A549 (cell line): Measurements from ENCODE around the gene PEX26. TPM values are rescaled to one million over a fixed set of nuclear protein-coding genes. Genes with fewer than 3 reads are reported as not detected.
"Not testable (repeated sequence)": the region's sequence is repeated elsewhere in the genome, so short reads cannot be mapped to it uniquely, and the experiment has no call there.

Experiments used
- ATAC-seq, 2 experiments: fragments of 200-7000 bp in 1 of 2; fragments of >200 bp in 1 of 2; cut with Nextera tagmentation in 1 of 2; cut with Tn5 transposase in 1 of 2; 3 replicates each; pipeline versions ENCODE4 v1.8.0 to v1.9.1; 2018 to 2020; ENCODE audit warnings: mild to moderate bottlenecking in 1 of 2, moderate library complexity in 1 of 2
- CTCF ChIA-PET: fragments of 300-600 bp; sonication (Branson Sonifier 250); formaldehyde crosslinking; extraction: SDS; loops from one replicate; lab custom pipeline; 2021; ENCODE audit warnings: antibody characterized with exemption, inconsistent platforms; lab: Yijun Ruan, JAX
- POLR2A ChIA-PET: fragments of 350-600 bp; formaldehyde crosslinking; extraction: SDS; loops from one replicate; lab custom pipeline; 2021; ENCODE audit warnings: antibody characterized with exemption, inconsistent platforms; lab: Yijun Ruan, JAX
- DNase-seq, 2 experiments: peaks; one replicate each; pipeline versions ENCODE4 v3.0.0 to v3.0.0-alpha.2; 2011 to 2016; ENCODE audit warnings: low read depth in 1 of 2, low spot score in 1 of 2
- FAIRE-seq: peaks from 2 replicates; lab custom pipeline; 2011; peaks lifted over from hg19 to GRCh38; lab: Jason Lieb, UNC
- H3K27ac ChIP-seq, 2 experiments: fragments of >200 bp; sonication (Bioruptor Twin); formaldehyde crosslinking; 3 replicates each; pipeline ENCODE4 v1.5.1; 2016 to 2017
- H3K4me1 ChIP-seq: fragments of >200 bp; sonication (Bioruptor Twin); formaldehyde crosslinking; 3 replicates; pipeline ENCODE4 v1.6.1; 2016
- H3K4me2 ChIP-seq: fragments of >200 bp; sonication (Bioruptor Twin); formaldehyde crosslinking; 3 replicates; pipeline ENCODE4 v1.6.1; 2016
- H3K4me3 ChIP-seq: fragments of >200 bp; sonication (Bioruptor Twin); formaldehyde crosslinking; 3 replicates; pipeline ENCODE4 v1.5.1; 2016
- H3K9me3 ChIP-seq: fragments of >200 bp; sonication (Bioruptor Twin); formaldehyde crosslinking; 3 replicates; pipeline ENCODE4 v1.6.1; 2016
- CBX8 ChIP-seq: fragments of 200-600 bp; sonication (generic); IDR thresholded peaks from 2 replicates; pipeline ENCODE4 v1.6.1; 2016
- CEBPB ChIP-seq, 2 experiments: fragments of >200 bp in 1 of 2; sonication (Bioruptor Twin) in 1 of 2; formaldehyde crosslinking in 1 of 2; IDR thresholded peaks; 2 replicates each; pipeline ENCODE4 v1.6.1; 2012 to 2016
- E2F6 ChIP-seq: IDR thresholded peaks from 2 replicates; pipeline ENCODE4 v1.6.1; 2012; ENCODE audit warnings: low read depth, borderline replicate concordance
- EHMT2 ChIP-seq: fragments of 200-600 bp; sonication (generic); IDR thresholded peaks from 2 replicates; pipeline ENCODE4 v1.6.1; 2016; ENCODE audit warnings: antibody characterized with exemption, low read depth, mild to moderate bottlenecking, moderate library complexity
- ESRRA ChIP-seq: fragments of 150-350 bp; IDR thresholded peaks from 2 replicates; pipeline ENCODE4 v1.6.1; 2014; ENCODE audit warnings: mild to moderate bottlenecking, low read length, borderline replicate concordance
- FOSB ChIP-seq: fragments of 250-450 bp; sonication (Bioruptor Pico); IDR thresholded peaks from 2 replicates; pipeline ENCODE4 v1.5.0; 2020; ENCODE audit warnings: mild to moderate bottlenecking, moderate library complexity
- FOSL2 ChIP-seq, 2 experiments: fragments of 450-650 bp in 1 of 2; fragments of >200 bp in 1 of 2; sonication (Bioruptor Twin) in 1 of 2; formaldehyde crosslinking; IDR thresholded peaks; 2 replicates each; pipeline versions ENCODE4 v1.5.0 to v1.6.1; 2016 to 2020; ENCODE audit warnings: mild to moderate bottlenecking in 1 of 2, moderate library complexity in 1 of 2
- GATA3 ChIP-seq: IDR thresholded peaks from 2 replicates; pipeline ENCODE4 v1.6.1; 2012; ENCODE audit warnings: borderline replicate concordance
- HES2 ChIP-seq: fragments of >200 bp; sonication (Bioruptor Twin); formaldehyde crosslinking; IDR thresholded peaks from 2 replicates; pipeline ENCODE4 v1.6.1; 2016
- HOXB5 ChIP-seq: fragments of 250-450 bp; sonication (Bioruptor Pico); IDR thresholded peaks from 2 replicates; pipeline ENCODE4 v1.5.0; 2020; ENCODE audit warnings: mild to moderate bottlenecking, moderate library complexity
- JUN ChIP-seq, 2 experiments: fragments of >200 bp; sonication (Bioruptor Twin); formaldehyde crosslinking; IDR thresholded peaks; 2 replicates in 1 of 2; 3 replicates in 1 of 2; pipeline ENCODE4 v1.6.1; 2016 to 2017
- JUNB ChIP-seq: fragments of >200 bp; sonication (Bioruptor Twin); formaldehyde crosslinking; IDR thresholded peaks from 2 replicates; pipeline ENCODE4 v1.6.1; 2016
- MAFK ChIP-seq: fragments of 450-650 bp; IDR thresholded peaks from 2 replicates; pipeline ENCODE4 v1.6.1; 2014; ENCODE audit not compliant: partially characterized antibody
- MYC ChIP-seq: IDR thresholded peaks from 2 replicates; pipeline ENCODE4 v1.6.1; 2012; ENCODE audit warnings: mild to moderate bottlenecking, inconsistent platforms, low read length, improper control_type of control experiment, borderline replicate concordance
- NFE2L2 ChIP-seq: fragments of 150-350 bp; conservative IDR thresholded peaks from 2 replicates; pipeline ENCODE4 v1.6.1; 2014; ENCODE audit warnings: low read length
- NPAS2 ChIP-seq: fragments of 250-450 bp; sonication (Bioruptor Pico); IDR thresholded peaks from 2 replicates; pipeline ENCODE4 v1.8.0; 2022; ENCODE audit warnings: mild to moderate bottlenecking, moderate library complexity, borderline replicate concordance
- NR3C1 ChIP-seq: fragments of >200 bp; sonication (Bioruptor Twin); formaldehyde crosslinking; IDR thresholded peaks from 3 replicates; pipeline ENCODE4 v1.6.1; 2017
- PBX3 ChIP-seq: IDR thresholded peaks from 2 replicates; pipeline ENCODE4 v1.6.1; 2012
- POLR2A ChIP-seq: IDR thresholded peaks from 2 replicates; pipeline ENCODE4 v1.6.1; 2012; ENCODE audit warnings: mild to moderate bottlenecking, low read length
- POLR2AphosphoS2 ChIP-seq: conservative IDR thresholded peaks from 2 replicates; pipeline ENCODE4 v1.6.1; 2012; ENCODE audit warnings: low read length, improper control_type of control experiment, inconsistent platforms
- RARB ChIP-seq: fragments of 250-450 bp; sonication (Bioruptor Pico); IDR thresholded peaks from 2 replicates; pipeline ENCODE4 v1.8.0; 2021; ENCODE audit warnings: mild to moderate bottlenecking, moderate library complexity
- RCOR1 ChIP-seq: fragments of 150-350 bp; IDR thresholded peaks from 2 replicates; pipeline ENCODE4 v1.6.1; 2014; ENCODE audit warnings: antibody characterized with exemption, low read length, low read depth
- RNF2 ChIP-seq: fragments of 200-600 bp; sonication (generic); IDR thresholded peaks from 2 replicates; pipeline ENCODE4 v1.6.1; 2016; ENCODE audit warnings: low read depth, mild to moderate bottlenecking, antibody characterized with exemption, moderate library complexity, borderline replicate concordance
- SREBF2 ChIP-seq: fragments of 450-650 bp; IDR thresholded peaks from 2 replicates; pipeline ENCODE4 v1.6.1; 2014; ENCODE audit warnings: mild to moderate bottlenecking, moderate library complexity
- TFCP2L1 ChIP-seq: fragments of 250-450 bp; sonication (Bioruptor Pico); IDR thresholded peaks from 2 replicates; pipeline ENCODE4 v1.5.0; 2021; ENCODE audit warnings: mild to moderate bottlenecking
- USF2 ChIP-seq: fragments of 450-650 bp; IDR thresholded peaks from 2 replicates; pipeline ENCODE4 v1.6.1; 2014; ENCODE audit warnings: antibody characterized with exemption
- ZC3H11A ChIP-seq: fragments of 450-650 bp; IDR thresholded peaks from 2 replicates; pipeline ENCODE4 v1.6.1; 2014; ENCODE audit warnings: antibody characterized with exemption, mild to moderate bottlenecking
- ZFP36 ChIP-seq: fragments of 450-650 bp; IDR thresholded peaks from 2 replicates; pipeline ENCODE4 v1.6.1; 2014; ENCODE audit warnings: borderline replicate concordance; ENCODE audit not compliant: partially characterized antibody
- ZSCAN20 ChIP-seq: fragments of 250-450 bp; sonication (Bioruptor Pico); IDR thresholded peaks from 2 replicates; pipeline ENCODE4 v1.8.0; 2022; ENCODE audit warnings: mild to moderate bottlenecking, moderate library complexity
- WGBS: methylation state at CpG from one replicate; pipeline ENCODE4 v1.1.6; 2017; ENCODE audit errors: missing lambda C conversion rate; 5-methylcytosine and 5-hydroxymethylcytosine counted together
- polyA plus RNA-seq, 4 experiments: library from polyadenylated mRNA; depleted of rRNA in 3 of 4; stranded (reverse); fragments of >200 nt; fragmentation: RNase III in 1 of 4; extraction: RNeasy Plus Mini Kit Qiagen cat#74134 plus additional on column Dnase treatment in 1 of 4; gene quantifications; 2 replicates in 3 of 4; 3 replicates in 1 of 4; pipeline ENCODE4 v1.2.3, GENCODE V29; 2011 to 2017

PEX26 gene
- polyA plus RNA-seq, 2 of the 4 experiments (the other 2 are of a cell fraction) = 11.8 to 12.4 TPM

- POLR2A ChIA-PET = no interaction called here
- Histone ChIP-seq H3K9me3 (no peaks in the 10 kb centered on the region), H3K4me3 (no peak overlapping the region), H3K4me1 (peaks cover 69% of the 10 kb centered on the region), H3K27ac (peak overlapping the region; percentile 92 to 95), H3K4me2 (no peak overlapping the region)
- 94% methylated on average over 3 of the region's 3 CpGs for WGBS
- CTCF ChIA-PET = interaction anchor here (0.8 to 4.0 kb wide), 4 partner anchors 13 to 231 kb away, joined by 3 to 38 read pairs (median 5); no protein-coding TSS in a partner anchor
- TF ChIP-seq GATA3 (no peak), RARB (CRISPR knock-in tag) (no peak), POLR2A (no peak), CEBPB (IDR thresholded peaks at IDR 0.05) (no peak), HOXB5 (CRISPR knock-in tag) (no peak), FOSL2 (IDR thresholded peaks at IDR 0.05) (no peak), FOSL2 (CRISPR knock-in tag; IDR thresholded peaks at IDR 0.05) (no peak), ZFP36 (no peak), NR3C1 (no peak), FOSB (CRISPR knock-in tag) (no peak), PBX3 (no peak), RCOR1 (no peak), HES2 (no peak), ZSCAN20 (no peak)
- ATAC-seq (no peak), FAIRE-seq (no peak), DNase-seq (no peak)
Observed at GRCh38 chr22:18062421-18062820, 15.4 kb upstream of the PEX26 start.

GRCh38 chr22:18063306-18063705 is 14.5 kb upstream of the PEX26 start:
- WGBS = 90% methylated on average over 7 of the region's 7 CpGs
- no peak for DNase-seq
- FAIRE-seq = no peak
- H3K4me3 ChIP-seq = no peak overlapping the region
- no peak for ATAC-seq
- TF ChIP-seq USF2 = no peak
- no peak for TF ChIP-seq E2F6
- TF ChIP-seq, all 56 proteins: peak for 0
- ChIA-PET CTCF (interaction anchor here (0.6 to 4.0 kb wide), 7 partner anchors 13 to 232 kb away, joined by 3 to 38 read pairs (median 3); partner anchors contain the start of genes MICAL3 and PEX26), POLR2A (no interaction called here)
- peak overlapping the region; percentile 92 to 95; a peak in 5 of 6 replicates for H3K27ac ChIP-seq
- H3K4me2 ChIP-seq = no peak overlapping the region
- H3K4me1 ChIP-seq = peaks cover 66% of the 10 kb centered on the region
- H3K9me3 ChIP-seq = no peaks in the 10 kb centered on the region

- H3K4me3 ChIP-seq, POLR2A ChIA-PET, H3K4me2 ChIP-seq: not testable (repeated sequence)
- H3K4me1 ChIP-seq = peaks cover 64% of the 10 kb centered on the region
- TF ChIP-seq ZFP36 = peak; percentile 51
- TF ChIP-seq, all 56 proteins: peak for 1; not testable (repeated sequence) for 55
- CTCF ChIA-PET = interaction anchor here (0.8 to 4.0 kb wide), 6 partner anchors 12 to 233 kb away, joined by 3 to 38 read pairs (median 4); partner anchors contain the start of genes MICAL3 and PEX26
- FAIRE-seq, DNase-seq, ATAC-seq, H3K9me3 ChIP-seq: not testable (repeated sequence)
- WGBS = 96% methylated on average over 6 of the region's 6 CpGs
- peak overlapping the region in 1 of 2 experiments; percentile 92; a peak in 4 of 6 replicates for H3K27ac ChIP-seq
Observed at GRCh38 chr22:18063715-18064114, 14.1 kb upstream of the PEX26 start.

- CTCF ChIA-PET = interaction anchor here (0.8 to 2.0 kb wide), 2 partner anchors 11 to 39 kb away, joined by 3 to 29 read pairs; no protein-coding TSS in a partner anchor
- POLR2A ChIA-PET = no interaction called here
- Histone ChIP-seq H3K9me3 (no peaks in the 10 kb centered on the region), H3K4me1 (peaks cover 55% of the 10 kb centered on the region), H3K27ac (peak overlapping the region; percentile 59 to 78; a peak in 5 of 6 replicates), H3K4me2 (no peak overlapping the region), H3K4me3 (no peak overlapping the region)
- DNase-seq (no peak), ATAC-seq (no peak), FAIRE-seq (no peak)
- WGBS = 86% methylated on average over 7 of the region's 7 CpGs
- TF ChIP-seq MAFK (no peak), MYC (no peak), NPAS2 (no peak), FOSB (CRISPR knock-in tag) (no peak), RNF2 (no peak), EHMT2 (no peak), ESRRA (no peak), CBX8 (no peak), NFE2L2 (no peak), E2F6 (no peak), JUNB (no peak), ZFP36 (no peak), ZC3H11A (no peak), POLR2AphosphoS2 (no peak), TFCP2L1 (no peak), JUN (IDR thresholded peaks at IDR 0.05) (no peak), SREBF2 (no peak)
Observed at GRCh38 chr22:18064636-18065035, 13.2 kb upstream of the PEX26 start.
